H54 (cell line): ENCODE data around the gene KRT4.

ENCODE experiments used
- DNase-seq: peaks from one replicate; pipeline ENCODE4 v3.0.0; 2011; ENCODE audit warnings: low spot score, mixed read lengths; ENCODE audit not compliant: insufficient read length
- FAIRE-seq: peaks from 3 replicates; lab custom pipeline; 2011; peaks lifted over from hg19 to GRCh38; lab: Jason Lieb, UNC
- POLR2A ChIP-seq: IDR thresholded peaks from 2 replicates; pipeline ENCODE4 v1.6.1; 2011; ENCODE audit warnings: low read depth, mild to moderate bottlenecking, low read length

Gene KRT4

GRCh38 chr12:52811191-52812072, 2.5 kb downstream of the KRT4 start:
- TF ChIP-seq POLR2A = no peak
- FAIRE-seq (no peak), DNase-seq (no peak)

DNA sequence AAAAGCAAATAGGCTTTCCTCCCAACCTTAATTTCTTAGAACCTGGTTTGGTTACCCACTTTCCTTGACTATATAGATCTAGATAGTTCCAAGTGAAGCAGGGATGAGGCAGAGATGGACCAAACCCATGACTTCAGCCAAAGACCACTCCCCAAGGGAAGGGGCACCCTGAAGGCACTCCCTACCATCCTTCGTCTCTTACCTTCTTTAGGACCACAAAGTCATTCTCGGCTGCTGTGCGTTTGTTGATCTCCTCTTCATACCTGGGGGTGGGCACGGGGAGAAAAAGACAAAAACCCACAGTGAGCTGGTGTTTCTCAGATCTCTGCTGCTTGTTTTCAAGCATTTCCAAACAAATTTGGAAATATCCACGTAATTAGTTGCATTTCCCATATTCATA, 3.4 kb downstream of the KRT4 start:
- FAIRE-seq (no peak), DNase-seq (no peak)
- TF ChIP-seq POLR2A = no peak

- no peak for TF ChIP-seq POLR2A
- no peak for DNase-seq
- FAIRE-seq = no peak
Measured at GRCh38 chr12:52809166-52809565, 4.8 kb downstream of the KRT4 start.

GRCh38 chr12:52808573-52809160, 5.2 kb downstream of the KRT4 start:
- FAIRE-seq = no peak
- DNase-seq = no peak
- no peak for TF ChIP-seq POLR2A

GRCh38 chr12:52807544-52808470, 6.1 kb downstream of the KRT4 start:
- FAIRE-seq = no peak
- TF ChIP-seq POLR2A = no peak
- no peak for DNase-seq

GRCh38 chr12:52806821-52807543, 6.9 kb downstream of the KRT4 start:
- no peak for DNase-seq
- TF ChIP-seq POLR2A = no peak
- no peak for FAIRE-seq

- FAIRE-seq (no peak), DNase-seq (no peak)
- TF ChIP-seq POLR2A = no peak
Measured at GRCh38 chr12:52806169-52806811, 7.6 kb downstream of the KRT4 start.

DNA sequence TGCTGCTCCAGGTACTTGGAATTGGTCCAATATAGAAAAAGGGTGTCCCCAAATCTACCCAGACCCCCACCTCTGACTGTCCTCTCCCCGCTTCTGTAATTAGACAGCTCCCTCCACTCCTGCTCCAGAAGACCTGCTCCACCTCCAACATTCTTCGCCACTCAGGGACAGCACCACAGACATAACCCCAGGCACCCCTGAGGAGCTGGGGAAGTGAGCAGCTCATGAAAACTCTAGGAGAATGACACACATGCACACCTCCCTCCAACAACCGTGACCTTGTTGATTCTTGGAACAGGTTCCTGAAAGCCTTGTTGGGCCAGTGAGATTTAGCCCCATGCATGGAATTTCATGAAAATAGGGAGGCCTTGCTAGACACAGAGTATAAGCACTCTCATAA, 8.2 kb downstream of the KRT4 start:
- no peak for FAIRE-seq
- TF ChIP-seq POLR2A = no peak
- no peak for DNase-seq

DNA sequence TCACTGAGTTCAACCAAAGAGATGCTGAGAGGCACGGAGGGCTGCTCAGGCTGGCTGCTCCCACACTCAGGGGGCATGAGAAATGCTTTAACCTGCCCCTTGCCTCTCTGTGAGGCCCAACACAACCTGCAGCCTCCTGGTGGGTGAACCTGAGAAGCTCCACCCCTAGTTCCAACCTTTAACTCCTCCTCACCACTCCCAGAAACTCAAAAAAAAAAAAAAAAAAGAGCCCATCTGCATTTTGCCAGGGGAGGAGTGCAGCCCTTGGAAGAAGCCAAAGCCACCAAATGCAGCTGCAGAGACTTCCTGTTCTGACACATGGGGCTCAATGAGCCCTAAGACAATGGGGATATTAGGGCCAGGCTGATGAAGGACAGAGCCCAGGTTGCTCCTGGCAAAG, 8.9 kb downstream of the KRT4 start:
- FAIRE-seq (no peak), DNase-seq (no peak)
- no peak for TF ChIP-seq POLR2A

GRCh38 chr12:52802442-52802841, 11.5 kb downstream of the KRT4 start:
- DNase-seq = no peak
- no peak for TF ChIP-seq POLR2A

DNA sequence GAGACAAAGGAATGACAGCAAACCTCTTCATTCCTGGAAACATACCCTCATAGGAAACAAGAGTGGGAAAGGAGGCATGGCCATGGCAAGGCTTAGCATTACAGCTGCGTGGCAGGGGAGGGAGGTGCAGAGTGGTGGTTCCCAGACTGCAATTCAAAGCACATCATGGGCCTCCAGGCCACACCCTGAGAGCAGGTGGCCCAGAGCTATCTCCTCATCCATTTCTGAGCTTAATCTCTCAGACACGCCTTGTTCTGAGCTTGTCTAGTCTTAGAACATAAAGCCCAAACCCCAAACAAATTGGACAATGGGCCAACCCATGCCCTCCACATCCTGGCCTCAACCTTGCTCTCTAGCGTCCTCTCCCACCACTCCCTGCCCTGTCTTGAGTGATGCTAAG, 12.1 kb downstream of the KRT4 start:
- FAIRE-seq (no peak), DNase-seq (no peak)
- TF ChIP-seq POLR2A = no peak

More at GRCh38 chr12:52802442-52802841, 11.5 kb downstream of the KRT4 start:
- FAIRE-seq = no peak

DNA sequence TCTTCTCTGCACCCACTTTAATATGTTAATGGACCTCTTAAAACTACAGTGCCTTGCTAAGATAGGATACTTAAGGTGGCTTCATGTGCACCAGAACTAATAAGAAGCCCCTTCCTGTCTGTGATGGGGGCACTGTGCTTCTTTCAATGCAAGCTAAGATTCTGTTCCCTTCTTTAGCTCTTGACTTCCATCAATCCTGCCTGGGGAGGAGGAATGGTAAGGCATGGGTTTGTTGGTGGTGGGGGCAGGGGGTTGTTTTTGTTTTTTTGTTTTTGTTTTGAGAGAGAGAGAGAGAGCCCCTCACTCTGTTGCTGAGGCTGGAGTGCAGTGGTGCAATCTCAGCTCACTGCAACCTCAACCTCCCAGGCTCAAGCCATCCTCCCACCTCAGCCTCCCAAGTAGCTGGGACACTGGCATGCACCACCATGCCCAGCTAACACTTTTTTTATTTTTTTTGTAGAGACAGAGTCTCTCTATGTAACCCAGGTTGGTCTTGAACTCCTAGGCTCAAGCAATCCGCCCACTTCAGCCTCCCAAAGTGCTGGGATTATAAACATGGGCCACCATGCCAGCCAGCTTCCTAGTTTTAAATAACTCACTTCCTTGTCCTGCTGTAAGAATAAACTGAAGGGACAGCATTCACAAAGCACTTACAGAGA, 13.5 kb downstream of the KRT4 start:
- TF ChIP-seq POLR2A = no peak
- FAIRE-seq (no peak), DNase-seq (no peak)
